GM21825 (cell line): Measurements from ENCODE around the gene FAM83C.
"Not testable (repeated sequence)": the region's sequence is repeated elsewhere in the genome, so short reads cannot be mapped to it uniquely, and the experiment has no call there.

Experiments
- ATAC-seq: cut with Tn5 transposase; IDR thresholded peaks from one replicate; pipeline ENCODE4 v1.9.1; 2021; ENCODE audit warnings: mild to moderate bottlenecking, moderate library complexity; ENCODE audit not compliant: unreplicated experiment

FAM83C gene

DNA sequence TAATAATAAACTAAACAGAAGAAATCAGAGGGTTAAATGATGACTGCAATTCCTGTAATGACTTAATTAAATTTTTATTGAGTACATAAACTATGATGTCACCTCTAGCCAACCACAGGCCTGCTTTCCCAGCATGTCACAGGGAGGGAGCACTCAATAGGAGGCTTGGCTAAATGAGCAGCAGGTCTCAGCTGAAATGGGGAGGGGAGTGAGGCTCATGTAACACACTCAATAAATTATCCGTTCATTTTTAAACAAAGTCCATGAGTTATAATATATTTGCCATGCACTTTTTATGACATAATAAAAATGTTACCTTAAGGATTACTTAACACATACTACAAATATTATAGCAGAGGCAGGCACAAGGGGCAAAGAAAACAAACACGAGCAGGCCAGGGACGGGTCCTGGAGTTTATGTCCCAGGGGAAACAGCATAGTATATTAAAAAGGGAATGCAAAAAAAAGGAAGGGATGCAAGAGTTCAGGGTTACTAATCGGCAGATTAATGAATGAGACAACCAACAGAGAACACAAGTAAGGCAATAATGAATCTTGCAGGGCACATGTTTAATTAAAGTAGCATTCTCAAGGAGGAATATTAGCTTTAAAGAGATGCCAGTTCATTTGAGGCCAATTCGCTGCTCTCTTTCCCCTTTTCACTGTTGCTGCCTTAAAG lies 27.1 kb upstream of the FAM83C start:
- ATAC-seq, result no peak

DNA sequence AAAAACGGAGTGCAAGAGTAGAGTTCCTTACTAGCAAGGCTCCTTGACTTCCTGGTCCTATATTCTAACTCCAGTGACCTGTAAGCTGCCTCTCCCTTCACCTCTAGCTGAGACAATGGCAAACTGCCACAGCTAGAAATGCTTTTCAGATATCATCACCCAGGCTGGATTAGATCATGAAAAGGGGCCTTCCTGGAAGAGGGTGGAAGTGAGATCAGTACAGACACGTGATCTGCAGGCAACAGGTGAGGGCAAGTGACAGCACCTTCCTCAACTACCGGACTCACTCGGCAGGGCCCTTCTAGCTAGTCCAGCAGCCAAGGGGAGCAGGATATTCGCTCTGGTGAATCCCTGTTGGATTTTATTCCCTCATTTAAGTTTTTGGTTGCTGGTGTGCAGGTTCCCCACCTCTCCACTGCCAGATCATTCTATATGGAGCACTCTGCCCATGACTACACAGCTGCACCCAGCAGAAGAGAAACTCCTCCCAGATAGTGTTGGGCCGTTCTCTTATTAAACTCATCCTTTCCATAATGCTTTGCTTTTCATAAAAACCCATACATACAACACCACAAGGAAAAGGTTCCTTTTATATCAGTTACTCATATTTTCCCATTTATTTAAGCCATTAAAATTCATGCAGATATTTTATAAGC lies 26.4 kb upstream of the FAM83C start:
- ATAC-seq, result no peak

DNA sequence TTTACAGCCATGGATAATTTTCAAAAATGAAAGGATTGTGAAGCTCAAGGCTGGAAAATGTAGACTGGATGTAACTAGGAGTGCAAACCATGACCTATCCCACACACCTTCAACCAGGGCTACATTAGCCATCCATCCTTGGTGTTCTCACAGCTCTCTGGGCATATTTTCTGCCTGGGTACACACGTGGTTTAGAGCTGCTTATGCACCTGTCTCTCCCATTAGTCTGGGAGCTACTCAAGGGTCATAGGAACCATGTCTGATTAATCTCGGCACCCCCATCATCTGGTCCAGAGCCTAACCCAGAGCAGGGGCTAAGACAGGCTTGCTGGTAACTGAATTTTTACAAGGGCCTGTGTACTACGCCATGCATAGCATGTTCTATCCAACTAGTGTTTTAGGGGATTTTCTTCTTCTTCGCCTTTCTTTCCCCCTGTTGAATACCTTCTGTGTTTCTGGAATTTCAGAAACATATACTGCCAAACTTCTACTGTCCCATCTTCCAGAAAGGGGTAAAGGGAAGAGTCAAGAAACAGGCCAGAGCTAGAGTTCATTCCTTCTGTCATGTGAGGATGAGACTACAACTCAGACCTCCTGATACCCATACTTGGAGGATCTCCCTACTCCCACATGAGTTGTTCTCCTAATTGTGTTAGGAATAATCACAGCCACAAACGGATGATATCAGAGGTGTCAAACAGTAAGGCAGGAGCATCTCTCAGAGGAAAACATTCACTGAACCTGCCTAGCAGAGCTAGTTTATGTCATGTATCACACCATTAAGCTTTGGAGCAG lies 25.4 kb upstream of the FAM83C start:
- ATAC-seq, result no peak

DNA sequence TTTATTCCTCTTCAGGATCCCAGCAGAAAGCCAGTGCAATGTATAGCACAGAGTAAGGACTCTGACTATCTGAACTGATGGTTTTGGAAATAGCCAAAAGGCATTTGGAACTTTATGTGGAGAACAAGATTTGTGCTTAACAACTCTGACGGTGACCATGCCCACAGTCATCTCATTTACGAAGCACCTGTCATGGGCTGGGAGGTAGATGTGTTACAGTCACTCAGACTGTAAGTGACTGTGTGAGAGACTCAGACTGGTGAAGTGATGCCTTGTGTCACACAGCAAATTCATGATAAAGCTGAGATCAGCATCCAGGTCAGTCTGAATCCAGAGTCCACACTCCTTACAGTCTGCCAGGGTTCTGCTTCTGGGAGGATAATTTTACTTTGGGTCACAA lies 23.9 kb upstream of the FAM83C start:
- no peak for ATAC-seq

DNA sequence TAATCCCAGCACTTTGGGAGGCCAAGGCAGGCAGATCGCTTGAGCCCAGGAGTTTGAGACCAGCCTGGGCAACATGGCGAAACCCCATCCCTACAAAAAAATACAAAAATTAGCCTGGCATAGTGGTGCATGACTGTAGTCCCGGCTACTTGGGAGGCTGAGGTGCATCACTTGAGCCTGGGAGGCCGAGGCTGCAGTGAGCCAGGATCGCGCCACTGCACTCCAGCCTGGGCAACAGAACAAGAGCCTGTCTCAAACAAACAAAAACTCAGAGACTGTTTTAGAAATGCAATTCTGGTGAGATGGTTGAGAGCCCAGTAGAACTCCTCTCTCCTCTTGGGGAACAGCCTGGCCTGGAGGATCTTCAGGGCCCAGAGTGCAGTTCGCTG lies 23.4 kb upstream of the FAM83C start:
- ATAC-seq, result not testable (repeated sequence)

DNA sequence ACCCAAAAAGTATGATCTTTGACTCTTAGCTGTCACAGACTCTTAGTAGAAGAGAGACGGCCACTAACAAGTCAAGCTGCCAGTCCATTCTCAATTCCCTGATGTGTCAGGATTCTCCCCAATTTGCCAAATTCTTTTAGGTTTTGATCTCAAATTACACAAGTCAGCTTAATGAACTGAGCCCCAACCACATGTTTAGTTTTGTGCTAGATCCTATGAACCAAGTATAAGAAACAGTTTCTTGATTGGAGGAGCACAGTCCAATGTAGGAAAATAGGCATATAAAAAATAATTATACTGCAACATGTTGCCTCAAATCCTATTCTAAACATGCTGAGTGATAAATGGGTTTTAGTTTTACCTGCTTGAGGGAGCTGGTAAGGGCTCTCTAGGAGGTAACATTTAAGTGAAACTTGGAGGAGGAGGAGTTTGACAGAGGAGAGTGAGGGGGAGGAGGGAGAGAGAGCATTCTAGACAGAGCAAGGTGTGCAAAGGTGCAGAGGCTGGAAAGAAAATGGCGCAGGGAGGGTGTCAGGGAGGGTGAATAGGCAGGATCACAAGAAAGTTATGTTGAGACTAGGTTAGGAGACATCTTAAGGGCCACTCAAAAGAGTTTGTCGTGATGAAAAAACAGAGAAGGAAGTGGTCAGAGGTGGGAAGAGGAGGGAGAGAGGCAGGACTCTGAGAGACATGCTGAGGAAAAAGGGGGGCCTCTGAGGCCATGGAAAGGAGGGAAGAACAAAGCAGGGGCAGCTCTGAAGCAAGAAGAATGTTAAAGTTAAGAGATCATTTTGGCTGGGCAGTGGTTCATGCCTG lies 22.8 kb upstream of the FAM83C start:
- ATAC-seq, result no peak

DNA sequence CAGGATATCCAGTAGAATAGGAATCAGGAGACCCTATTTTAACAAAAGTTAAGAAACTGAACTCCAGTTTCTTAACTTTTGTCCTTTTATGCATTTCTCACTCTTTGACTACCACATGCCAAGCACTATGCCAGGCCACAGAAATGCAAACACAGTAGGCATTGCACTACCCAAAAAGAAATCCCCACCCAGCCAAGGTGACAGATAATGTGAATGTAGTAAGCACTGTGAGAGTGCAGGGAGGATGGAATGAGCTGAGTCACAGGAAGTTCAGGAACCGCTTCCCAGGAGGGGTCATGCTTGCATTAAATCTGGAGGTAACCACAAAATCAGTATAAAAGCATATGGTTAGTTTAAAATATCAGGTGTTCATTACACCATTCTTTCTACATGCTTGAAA lies 20.1 kb upstream of the FAM83C start:
- ATAC-seq, result no peak

DNA sequence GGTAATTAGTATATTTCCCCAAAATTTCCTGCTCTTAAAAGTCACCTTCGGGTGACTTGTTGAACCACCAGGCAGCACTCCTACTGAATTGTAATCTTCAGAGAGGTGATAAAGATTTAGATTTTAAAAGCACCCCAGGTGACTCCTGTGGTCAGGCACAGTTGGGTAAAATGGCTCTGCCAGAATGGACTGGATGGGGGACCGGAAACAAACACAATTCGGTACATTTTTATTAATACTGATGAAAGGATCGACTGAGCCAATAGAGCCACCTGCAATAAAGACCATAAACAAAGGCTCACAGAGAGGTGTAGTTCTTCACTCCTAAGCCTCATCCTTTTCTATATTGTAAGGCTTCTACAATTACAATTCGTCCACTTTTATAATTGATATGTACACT lies 19.6 kb upstream of the FAM83C start:
- ATAC-seq, result no peak

DNA sequence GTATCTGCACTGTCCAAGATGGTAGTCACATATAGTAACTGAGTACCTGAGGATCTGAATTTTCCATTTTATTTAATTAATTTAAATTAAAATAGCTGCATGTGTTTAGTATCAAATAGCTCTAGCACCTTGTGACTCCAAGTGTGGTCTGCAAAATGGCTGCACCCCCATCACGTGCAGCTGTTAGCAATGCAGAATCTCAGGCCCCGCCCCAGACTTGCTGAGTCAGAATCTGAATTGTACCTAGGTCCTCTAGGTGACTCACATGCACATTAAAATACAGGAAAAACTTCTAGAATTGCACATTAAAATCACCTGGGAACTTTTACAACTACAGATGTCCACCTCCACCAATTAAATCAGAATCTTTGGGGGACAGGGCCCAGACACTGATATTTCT lies 19.2 kb upstream of the FAM83C start:
- no peak for ATAC-seq

DNA sequence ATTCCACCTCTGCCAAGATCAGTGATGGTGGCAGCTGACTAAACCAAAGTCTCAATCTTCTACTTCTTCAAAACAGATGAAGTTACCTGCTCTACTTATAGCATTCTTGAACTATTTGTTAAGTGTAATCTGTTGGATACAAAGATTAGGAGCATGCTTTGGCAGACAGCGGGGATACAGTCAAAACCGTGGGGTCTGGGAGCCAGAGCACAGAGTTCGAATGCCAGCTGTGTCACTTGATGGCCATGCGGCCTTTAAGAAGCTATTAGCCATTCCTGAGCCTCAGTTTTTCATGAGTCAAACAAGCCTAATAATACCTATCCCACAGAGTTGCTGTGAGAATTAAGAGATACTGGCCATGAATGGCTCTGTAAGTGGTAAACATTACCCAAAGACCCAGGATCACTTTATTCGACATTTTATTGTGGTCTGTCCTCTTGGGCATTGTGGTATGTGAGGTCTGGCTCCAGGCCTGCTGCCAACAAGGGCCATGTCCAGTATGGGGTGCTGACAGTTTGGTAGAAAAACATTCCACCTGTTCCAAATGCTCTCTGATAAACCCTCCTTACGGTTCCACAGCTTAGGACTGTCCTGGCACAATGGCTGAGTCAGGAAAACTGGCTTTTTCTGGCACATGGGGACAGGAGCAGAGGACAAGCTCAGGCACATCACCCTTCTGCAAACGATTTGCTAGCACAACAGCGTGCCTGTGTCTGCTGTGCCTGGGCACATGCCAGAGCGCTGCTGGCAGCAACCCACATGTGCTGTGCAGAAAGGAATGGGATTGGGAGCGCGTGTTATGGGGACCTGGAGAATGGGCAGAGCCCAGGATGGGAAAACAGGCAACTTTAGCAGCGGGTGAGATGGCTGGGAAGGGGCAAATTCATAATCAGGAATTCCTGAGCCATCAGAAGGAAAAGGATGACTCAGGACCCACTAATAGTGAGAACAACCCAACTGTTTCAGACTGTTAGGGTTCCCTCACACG lies 15.7 kb upstream of the FAM83C start:
- no peak for ATAC-seq

DNA sequence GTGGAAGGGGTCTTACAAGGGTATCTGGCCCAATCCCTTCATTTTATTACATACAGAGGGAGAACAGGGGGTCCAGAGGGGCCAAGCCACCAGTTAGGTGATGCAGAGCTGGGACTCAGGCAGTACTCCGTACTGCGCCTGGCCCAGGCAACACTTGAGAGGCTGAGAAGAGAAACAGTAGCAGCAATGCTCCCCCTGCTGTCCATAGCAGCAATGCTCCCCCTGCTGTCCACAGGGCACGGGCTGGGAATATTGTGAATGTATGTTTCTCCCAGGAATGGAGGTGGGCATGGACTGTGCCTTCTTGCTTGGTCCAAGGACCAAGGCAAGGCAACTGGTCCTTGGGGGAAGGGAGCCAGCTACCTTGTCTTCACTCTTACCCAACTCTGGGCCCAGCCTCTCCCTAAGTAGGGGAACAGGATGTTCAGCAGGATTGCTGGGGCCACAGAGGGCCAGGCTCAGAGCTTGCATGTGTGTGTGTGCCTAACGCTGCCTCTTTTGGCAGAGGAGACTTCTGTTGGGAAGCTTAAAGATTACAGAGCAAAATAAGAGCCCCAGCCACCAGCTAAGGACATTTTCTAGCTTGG lies 14.8 kb upstream of the FAM83C start:
- no peak for ATAC-seq

DNA sequence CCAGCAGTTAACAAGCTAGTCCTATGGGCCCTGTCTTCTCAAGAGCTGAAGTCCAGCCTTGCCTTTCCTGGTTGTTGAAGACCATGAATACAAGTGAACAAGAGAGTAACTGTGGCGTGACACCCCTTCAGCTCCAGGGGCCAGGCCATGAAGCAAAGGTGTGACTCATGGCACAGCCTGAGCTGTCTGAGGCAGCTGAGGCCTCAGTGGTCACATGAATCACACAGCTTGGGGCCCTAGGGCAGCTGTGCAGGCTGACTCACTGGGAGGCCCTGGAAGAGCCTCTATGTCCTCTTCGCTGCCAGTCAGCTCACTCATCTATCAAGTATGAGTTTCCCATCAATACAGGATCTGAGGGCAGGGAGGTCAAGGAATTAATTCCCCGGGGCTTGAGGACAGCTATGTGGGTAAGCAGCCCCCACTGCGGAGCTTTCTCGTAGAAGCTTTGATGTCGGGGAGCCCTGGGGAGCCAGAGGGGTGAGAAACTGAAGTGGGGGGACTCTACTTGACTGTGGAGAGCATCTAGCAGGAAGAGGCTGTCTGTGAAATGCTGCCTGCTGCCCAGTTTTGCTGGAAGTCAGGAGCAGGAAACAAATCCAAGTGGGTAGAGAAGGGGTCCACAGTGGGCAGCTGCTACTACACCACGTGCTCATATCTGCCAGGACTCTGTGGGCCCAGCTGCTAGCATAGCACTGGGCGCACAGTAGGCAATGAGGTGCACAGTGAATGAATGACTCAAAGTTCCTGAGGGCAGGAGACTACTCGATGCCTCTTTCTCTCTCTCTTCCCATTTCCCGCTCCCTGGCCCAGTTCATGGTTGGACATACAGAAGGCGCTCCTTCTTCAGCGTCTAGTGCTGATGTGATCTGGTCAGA lies 13.7 kb upstream of the FAM83C start:
- no peak for ATAC-seq

DNA sequence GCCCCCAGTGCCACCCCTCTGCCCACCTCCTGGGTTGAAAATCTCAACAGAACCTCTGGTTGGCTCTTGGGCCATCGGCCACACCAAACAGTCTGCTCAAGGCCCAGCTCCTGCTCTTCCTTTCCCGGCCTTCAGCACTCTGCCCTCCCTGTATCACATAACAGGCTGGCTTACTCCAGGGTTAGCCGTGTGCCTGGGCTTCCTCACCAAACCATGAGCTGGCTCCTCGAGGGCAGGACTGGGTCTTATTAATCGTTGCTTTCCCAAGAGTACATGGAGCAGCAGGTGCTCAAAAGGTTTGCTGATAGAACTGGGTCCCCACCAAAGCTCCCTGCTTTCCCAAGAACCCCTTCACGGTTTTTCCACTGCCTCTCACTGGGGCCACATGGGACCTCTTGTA lies 12.7 kb upstream of the FAM83C start:
- no peak for ATAC-seq

DNA sequence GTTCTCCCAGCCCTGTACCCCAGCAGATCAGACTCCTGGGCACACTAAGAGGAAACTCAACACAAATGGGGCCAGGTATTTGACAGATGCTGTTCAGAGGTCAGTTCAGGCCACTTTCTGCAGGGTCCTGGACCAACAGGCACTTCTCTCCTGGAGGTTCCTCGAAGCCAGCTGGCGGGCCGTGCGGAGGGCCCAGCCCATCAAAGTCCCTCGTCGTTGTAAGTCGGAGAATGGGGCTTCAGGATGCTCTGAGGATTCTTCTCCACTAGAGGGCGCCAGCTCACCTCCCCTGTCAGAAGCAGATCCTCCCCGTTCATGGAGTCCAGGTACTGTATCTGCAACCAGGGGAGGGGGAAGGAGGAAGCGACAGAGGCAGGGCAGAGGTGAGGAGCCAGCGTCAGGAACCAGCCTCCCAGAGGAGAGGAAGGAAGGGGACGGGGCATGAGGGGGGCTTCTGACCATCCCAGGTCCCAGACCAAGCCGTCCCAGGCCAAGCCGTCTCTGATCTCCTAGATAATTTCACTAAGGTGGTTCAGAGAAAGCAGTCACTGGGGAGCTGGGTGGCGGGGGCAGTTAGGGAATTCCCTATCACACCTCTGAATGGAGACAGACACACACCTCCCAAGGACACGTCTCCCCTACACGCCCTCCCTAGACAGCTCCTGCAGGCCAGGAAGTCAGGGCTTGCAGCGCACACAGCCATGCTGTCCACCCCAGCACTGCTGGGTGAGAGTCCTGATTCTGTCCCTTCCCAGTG lies 11.7 kb upstream of the FAM83C start:
- ATAC-seq, result no peak

DNA sequence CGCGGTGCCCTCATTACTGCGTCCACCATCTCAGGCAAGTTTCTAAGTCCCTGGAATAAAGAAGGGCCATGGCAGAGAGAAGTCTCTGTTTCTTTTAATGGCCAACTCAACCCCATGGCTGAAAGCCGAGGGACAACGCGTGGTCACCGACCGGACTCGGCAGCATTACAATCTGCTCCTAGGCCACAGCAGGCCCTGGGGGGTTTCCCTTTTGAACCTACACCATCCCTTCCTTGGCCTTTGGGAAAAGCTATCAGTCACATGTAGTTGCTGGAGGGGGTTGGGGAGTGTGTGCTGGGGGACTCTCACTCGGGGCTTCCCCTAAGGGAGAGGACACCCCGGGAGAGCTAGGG lies 11.1 kb upstream of the FAM83C start:
- no peak for ATAC-seq

DNA sequence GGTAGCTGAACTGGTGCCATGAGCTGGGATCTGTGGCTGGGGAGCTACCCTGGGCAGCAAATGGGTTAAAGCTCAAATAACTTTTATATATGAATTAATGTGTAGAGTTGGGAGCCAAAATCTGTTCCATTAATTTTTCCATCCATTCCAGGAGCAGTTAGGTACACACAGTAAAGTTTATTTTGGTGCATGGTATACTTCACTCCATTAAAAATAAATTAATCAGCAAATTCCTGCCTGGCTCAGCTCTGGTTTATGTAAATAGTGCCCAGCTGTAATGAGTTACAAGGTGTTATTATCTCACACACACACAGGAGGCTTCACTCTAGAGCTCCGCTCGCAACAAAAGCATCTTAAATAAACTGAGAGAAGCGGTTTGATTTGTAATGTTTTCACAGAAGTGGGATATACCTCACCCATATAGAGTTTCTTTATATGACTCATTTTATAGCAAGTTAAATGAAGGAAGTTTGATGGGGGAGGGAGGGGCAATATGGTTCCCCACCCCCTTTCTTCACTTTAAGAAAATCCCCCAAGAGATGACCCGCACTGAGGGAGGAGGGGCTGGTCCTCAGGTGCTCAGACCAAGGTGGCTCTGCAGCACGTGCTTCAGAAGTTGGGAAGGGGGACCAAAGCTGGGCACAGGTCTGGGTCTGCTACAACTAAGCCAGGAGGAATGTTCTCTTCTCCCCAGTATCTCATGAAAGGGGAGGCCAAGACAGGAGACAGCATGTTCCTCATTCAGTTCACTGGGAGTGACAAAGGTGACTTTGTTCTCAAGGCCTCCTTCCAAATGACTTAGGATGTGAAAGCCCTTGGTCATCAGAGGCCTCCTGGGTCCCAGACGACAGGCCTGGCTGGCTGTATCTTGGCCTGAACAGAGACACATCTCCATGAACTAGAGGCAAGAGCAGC lies 10.5 kb upstream of the FAM83C start:
- ATAC-seq, result no peak

DNA sequence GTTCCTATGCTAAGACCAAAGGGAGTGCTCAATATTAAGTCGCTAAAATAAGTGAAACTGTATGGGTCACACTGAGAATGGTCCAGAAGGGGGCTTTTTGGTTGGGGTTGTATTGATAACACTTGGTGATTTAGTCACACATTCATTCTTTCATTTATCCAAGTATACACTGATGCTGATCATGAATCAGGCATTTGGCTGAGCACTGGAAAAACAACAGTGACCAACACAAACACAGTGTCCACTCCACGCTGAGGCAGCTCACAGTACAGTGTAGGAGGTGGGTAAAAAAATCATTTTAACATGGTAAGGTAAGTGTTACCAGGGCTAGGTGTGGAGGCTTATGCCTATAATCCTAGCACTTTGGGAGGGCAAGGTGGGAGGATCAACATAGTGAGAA lies 9.2 kb upstream of the FAM83C start:
- ATAC-seq, result no peak
